HUES48 (cell line): ENCODE results near the gene DMD.

ENCODE experiments used
- H3K27ac ChIP-seq: one replicate; pipeline ENCODE4 v1.7.0; 2013; ENCODE audit warnings: low read depth, low read length, inconsistent platforms
- H3K27me3 ChIP-seq: 2 replicates; pipeline ENCODE4 v1.6.1; 2013; ENCODE audit warnings: mild to moderate bottlenecking, low read length; ENCODE audit not compliant: control insufficient read depth, insufficient read depth
- H3K36me3 ChIP-seq: 2 replicates; pipeline ENCODE4 v1.6.1; 2013; ENCODE audit warnings: low read length; ENCODE audit not compliant: control insufficient read depth, insufficient read depth
- H3K4me1 ChIP-seq: 2 replicates; pipeline ENCODE4 v1.6.1; 2013; ENCODE audit warnings: mild to moderate bottlenecking, low read length; ENCODE audit not compliant: control insufficient read depth, insufficient read depth
- H3K4me3 ChIP-seq: 2 replicates; pipeline ENCODE4 v1.5.1; 2013; ENCODE audit warnings: mild to moderate bottlenecking, low read depth, low read length
- H3K9ac ChIP-seq: 2 replicates; pipeline ENCODE4 v1.6.1; 2013; ENCODE audit warnings: mild to moderate bottlenecking, low read depth, low read length, moderate library complexity
- H3K9me3 ChIP-seq: 2 replicates; pipeline ENCODE4 v1.6.1; 2013; ENCODE audit warnings: low read length; ENCODE audit not compliant: control insufficient read depth, insufficient read depth

The DMD gene

GRCh38 chrX:32948130-32948529 is 263.2 kb downstream of the DMD start:
- Histone ChIP-seq H3K27me3 (no peaks in the 10 kb centered on the region), H3K9ac (no peak overlapping the region), H3K27ac (no peak overlapping the region), H3K36me3 (no peaks in the 10 kb centered on the region), H3K9me3 (no peaks in the 10 kb centered on the region), H3K4me1 (peaks cover 4% of the 10 kb centered on the region), H3K4me3 (no peak overlapping the region)

GRCh38 chrX:32937043-32937442 is 274.3 kb downstream of the DMD start:
- no peak overlapping the region for H3K4me3 ChIP-seq
- H3K36me3 ChIP-seq: no peaks in the 10 kb centered on the region
- H3K9ac ChIP-seq: no peak overlapping the region
- no peak overlapping the region for H3K27ac ChIP-seq
- H3K4me1 ChIP-seq: no peaks in the 10 kb centered on the region
- H3K27me3 ChIP-seq: no peaks in the 10 kb centered on the region
- H3K9me3 ChIP-seq: no peaks in the 10 kb centered on the region

- Histone ChIP-seq H3K27me3 (no peaks in the 10 kb centered on the region), H3K27ac (no peak overlapping the region), H3K4me3 (no peak overlapping the region), H3K4me1 (no peaks in the 10 kb centered on the region), H3K36me3 (no peaks in the 10 kb centered on the region), H3K9me3 (no peaks in the 10 kb centered on the region), H3K9ac (no peak overlapping the region)
These were observed 277.8 kb downstream of the DMD start for GRCh38 chrX:32933548-32933947.

GRCh38 chrX:32929040-32929439 is 282.3 kb downstream of the DMD start:
- Histone ChIP-seq H3K9ac (no peak overlapping the region), H3K27me3 (no peaks in the 10 kb centered on the region), H3K4me3 (no peak overlapping the region), H3K4me1 (no peaks in the 10 kb centered on the region), H3K36me3 (no peaks in the 10 kb centered on the region), H3K9me3 (no peaks in the 10 kb centered on the region), H3K27ac (no peak overlapping the region)

- Histone ChIP-seq H3K27ac (no peak overlapping the region), H3K4me1 (no peaks in the 10 kb centered on the region), H3K4me3 (no peak overlapping the region), H3K36me3 (no peaks in the 10 kb centered on the region), H3K9me3 (no peaks in the 10 kb centered on the region), H3K9ac (no peak overlapping the region), H3K27me3 (no peaks in the 10 kb centered on the region)
These were observed 315.3 kb downstream of the DMD start for GRCh38 chrX:32896088-32896487.

- no peak overlapping the region for H3K4me3 ChIP-seq
- no peak overlapping the region for H3K9ac ChIP-seq
- no peaks in the 10 kb centered on the region; the same call in 1 of the 2 replicates for H3K4me1 ChIP-seq
- H3K36me3 ChIP-seq: no peaks in the 10 kb centered on the region
- no peak overlapping the region for H3K27ac ChIP-seq
- no peaks in the 10 kb centered on the region for H3K9me3 ChIP-seq
- H3K27me3 ChIP-seq: no peaks in the 10 kb centered on the region
These were observed 316.7 kb downstream of the DMD start for GRCh38 chrX:32894679-32895078.

- Histone ChIP-seq H3K36me3 (no peaks in the 10 kb centered on the region), H3K27me3 (no peaks in the 10 kb centered on the region), H3K9ac (no peak overlapping the region), H3K27ac (no peak overlapping the region), H3K9me3 (no peaks in the 10 kb centered on the region), H3K4me3 (no peak overlapping the region), H3K4me1 (no peaks in the 10 kb centered on the region; the same call in 1 of the 2 replicates)
These were observed 317.6 kb downstream of the DMD start for GRCh38 chrX:32893751-32894150.

GRCh38 chrX:32877592-32877991 is 333.8 kb downstream of the DMD start:
- Histone ChIP-seq H3K4me3 (no peak overlapping the region), H3K4me1 (peaks cover 13% of the 10 kb centered on the region; the same call in 1 of the 2 replicates), H3K27me3 (peaks cover 3% of the 10 kb centered on the region; the same call in 1 of the 2 replicates), H3K9me3 (no peaks in the 10 kb centered on the region), H3K9ac (no peak overlapping the region), H3K27ac (no peak overlapping the region), H3K36me3 (no peaks in the 10 kb centered on the region)

- H3K4me3 ChIP-seq: no peak overlapping the region
- no peaks in the 10 kb centered on the region for H3K9me3 ChIP-seq
- H3K36me3 ChIP-seq: no peaks in the 10 kb centered on the region
- peaks cover 10% of the 10 kb centered on the region; the same call in 1 of the 2 replicates for H3K4me1 ChIP-seq
- H3K27ac ChIP-seq: no peak overlapping the region
- peaks cover 3% of the 10 kb centered on the region; the same call in 1 of the 2 replicates for H3K27me3 ChIP-seq
- no peak overlapping the region for H3K9ac ChIP-seq
These were observed 336.5 kb downstream of the DMD start for GRCh38 chrX:32874839-32875238.

GRCh38 chrX:32873786-32874185 is 337.6 kb downstream of the DMD start:
- H3K4me1 ChIP-seq: peaks cover 10% of the 10 kb centered on the region; the same call in 1 of the 2 replicates

GRCh38 chrX:32871636-32872035 is 339.7 kb downstream of the DMD start:
- Histone ChIP-seq H3K4me3 (no peak overlapping the region), H3K9me3 (no peaks in the 10 kb centered on the region), H3K9ac (no peak overlapping the region), H3K27me3 (peaks cover 3% of the 10 kb centered on the region; the same call in 1 of the 2 replicates), H3K4me1 (peaks cover 3% of the 10 kb centered on the region; the same call in 1 of the 2 replicates), H3K36me3 (no peaks in the 10 kb centered on the region), H3K27ac (no peak overlapping the region)

More at GRCh38 chrX:32873786-32874185, 337.6 kb downstream of the DMD start:
- peaks cover 3% of the 10 kb centered on the region; the same call in 1 of the 2 replicates for H3K27me3 ChIP-seq
- H3K27ac ChIP-seq: no peak overlapping the region
- H3K36me3 ChIP-seq: no peaks in the 10 kb centered on the region
- H3K9me3 ChIP-seq: no peaks in the 10 kb centered on the region
- H3K9ac ChIP-seq: no peak overlapping the region
- H3K4me3 ChIP-seq: no peak overlapping the region
